B cell (primary cell): Measurements from ENCODE around the gene CFB.

Experiments
- CTCF ChIP-seq: fragments of 200-600 bp; IDR thresholded peaks from one replicate; pipeline ENCODE4 v1.8.0; 2022; ENCODE audit warnings: antibody characterized with exemption, mild to moderate bottlenecking
- EZH2 ChIP-seq: IDR thresholded peaks from 2 replicates; pipeline ENCODE4 v1.6.1; 2012; ENCODE audit warnings: borderline replicate concordance, low read depth, mild to moderate bottlenecking, moderate library complexity, low read length; ENCODE audit not compliant: insufficient read depth, poor library complexity, severe bottlenecking

- TF ChIP-seq CTCF (no peak), EZH2 (no peak)
Observed at GRCh38 chr6:31966997-31967925, 21.4 kb downstream of the CFB start.
